Measurements from ENCODE around the gene EXOC3.
A peak's percentile ranks its signal among the peaks of the same experiment; 100 is the strongest.
"Not testable (repeated sequence)": the region's sequence is repeated elsewhere in the genome, so short reads cannot be mapped to it uniquely, and the experiment has no call there.

Gene EXOC3

DNA sequence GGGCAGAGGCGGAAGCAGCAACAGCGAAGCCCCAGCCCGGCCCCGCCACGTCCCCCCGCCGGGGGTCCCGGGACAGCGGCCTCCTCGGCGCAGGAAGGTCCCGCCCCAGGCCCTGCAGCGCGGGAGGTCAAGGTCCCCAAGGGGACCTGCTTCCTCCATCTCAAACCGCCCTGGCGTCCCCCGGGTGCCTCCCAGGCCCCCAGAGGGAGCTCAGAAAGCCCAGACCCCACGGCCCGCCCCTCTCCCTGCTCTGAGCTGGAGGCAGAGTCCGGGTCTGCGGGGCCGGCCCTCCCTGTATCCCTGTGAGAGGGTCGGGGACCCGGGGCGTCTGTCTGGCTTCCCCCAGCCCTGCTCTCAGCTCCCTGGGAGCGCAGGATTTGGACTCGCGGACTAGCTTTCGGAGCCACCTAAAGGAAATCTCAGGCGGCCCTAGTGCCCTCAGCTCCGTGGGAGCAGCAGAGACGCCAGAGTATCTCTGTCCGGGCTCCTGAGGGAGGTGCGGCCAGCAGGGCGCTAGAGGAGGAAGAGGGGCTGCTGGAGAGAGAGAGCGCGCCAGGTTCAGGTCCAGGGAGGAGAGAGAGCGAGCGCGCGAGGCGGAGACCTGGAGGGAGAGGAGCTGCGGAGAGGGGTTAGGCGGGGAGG, 30.7 kb downstream of the EXOC3 start:
- no peak overlapping the region for H2AFZ ChIP-seq (ENCODE audit: low read length)
- no peaks in the 10 kb centered on the region for H3K9me2 ChIP-seq (ENCODE audit: low read depth, low read length)
- H3K27me3 ChIP-seq (ENCODE audit: insufficient read depth, low read length), result peaks cover 23% of the 10 kb centered on the region; the same call in 1 of the 2 replicates
- TF ChIP-seq, protein P1, sequence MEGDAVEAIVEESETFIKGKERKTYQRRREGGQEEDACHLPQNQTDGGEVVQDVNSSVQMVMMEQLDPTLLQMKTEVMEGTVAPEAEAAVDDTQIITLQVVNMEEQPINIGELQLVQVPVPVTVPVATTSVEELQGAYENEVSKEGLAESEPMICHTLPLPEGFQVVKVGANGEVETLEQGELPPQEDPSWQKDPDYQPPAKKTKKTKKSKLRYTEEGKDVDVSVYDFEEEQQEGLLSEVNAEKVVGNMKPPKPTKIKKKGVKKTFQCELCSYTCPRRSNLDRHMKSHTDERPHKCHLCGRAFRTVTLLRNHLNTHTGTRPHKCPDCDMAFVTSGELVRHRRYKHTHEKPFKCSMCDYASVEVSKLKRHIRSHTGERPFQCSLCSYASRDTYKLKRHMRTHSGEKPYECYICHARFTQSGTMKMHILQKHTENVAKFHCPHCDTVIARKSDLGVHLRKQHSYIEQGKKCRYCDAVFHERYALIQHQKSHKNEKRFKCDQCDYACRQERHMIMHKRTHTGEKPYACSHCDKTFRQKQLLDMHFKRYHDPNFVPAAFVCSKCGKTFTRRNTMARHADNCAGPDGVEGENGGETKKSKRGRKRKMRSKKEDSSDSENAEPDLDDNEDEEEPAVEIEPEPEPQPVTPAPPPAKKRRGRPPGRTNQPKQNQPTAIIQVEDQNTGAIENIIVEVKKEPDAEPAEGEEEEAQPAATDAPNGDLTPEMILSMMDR (IDR thresholded peaks at IDR 0.05; ENCODE audit: low read length), result no peak
- no peak for TF ChIP-seq EZH2 (IDR thresholded peaks at IDR 0.05; ENCODE audit: borderline replicate concordance, low read length)
- peaks cover 39% of the 10 kb centered on the region for H3K4me1 ChIP-seq (ENCODE audit: insufficient read depth, low read length, severe bottlenecking)
- H3K9ac ChIP-seq (ENCODE audit: low read length), result peak overlapping the region; percentile 79
- 0 out of 2 replicates have a peak, but pooled peaks cover 4% of the 10 kb centered on the region for H3K79me2 ChIP-seq (ENCODE audit: insufficient read depth, low read length)
- peak overlapping the region; percentile 94 for H3K4me2 ChIP-seq (ENCODE audit: low read length)
- no peak overlapping the region for H3K27ac ChIP-seq (ENCODE audit: low read depth, low read length, poor library complexity, severe bottlenecking)
- H3F3A ChIP-seq (ENCODE audit: insufficient read depth, low read length), result no peaks in the 10 kb centered on the region
- H3K36me3 ChIP-seq (ENCODE audit: insufficient read depth, low read length), result peaks cover 23% of the 10 kb centered on the region
- H3K4me3 ChIP-seq (ENCODE audit: low read depth, low read length, poor library complexity, severe bottlenecking), result peak overlapping the region; percentile 86
- no peaks in the 10 kb centered on the region for H4K20me1 ChIP-seq (ENCODE audit: insufficient read depth, low read length)
- no peaks in the 10 kb centered on the region for H3K9me3 ChIP-seq (ENCODE audit: low read length)

DNA sequence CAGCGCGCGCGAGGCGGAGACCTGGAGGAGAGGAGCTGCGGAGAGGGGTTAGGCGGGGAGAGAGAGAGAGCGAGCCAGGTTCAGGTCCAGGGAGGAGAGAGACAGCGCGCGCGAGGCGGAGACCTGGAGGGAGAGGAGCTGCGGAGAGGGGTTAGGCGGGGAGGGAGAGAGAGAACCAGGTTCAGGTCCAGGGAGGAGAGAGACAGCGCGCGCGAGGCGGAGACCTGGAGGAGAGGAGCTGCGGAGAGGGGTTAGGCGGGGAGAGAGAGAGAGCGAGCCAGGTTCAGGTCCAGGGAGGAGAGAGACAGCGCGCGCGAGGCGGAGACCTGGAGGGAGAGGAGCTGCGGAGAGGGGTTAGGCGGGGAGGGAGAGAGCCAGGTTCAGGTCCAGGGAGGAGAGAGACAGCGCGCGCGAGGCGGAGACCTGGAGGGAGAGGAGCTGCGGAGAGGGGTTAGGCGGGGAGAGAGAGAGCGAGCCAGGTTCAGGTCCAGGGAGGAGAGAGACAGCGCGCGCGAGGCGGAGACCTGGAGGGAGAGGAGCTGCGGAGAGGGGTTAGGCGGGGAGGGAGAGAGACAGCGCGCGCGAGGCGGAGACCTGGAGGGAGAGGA, 31.4 kb downstream of the EXOC3 start:
- peak overlapping the region; percentile 86 for H3K4me3 ChIP-seq (ENCODE audit: low read depth, low read length, poor library complexity, severe bottlenecking)
- peaks cover 19% of the 10 kb centered on the region for H3K36me3 ChIP-seq (ENCODE audit: insufficient read depth, low read length)
- peaks cover 39% of the 10 kb centered on the region for H3K4me1 ChIP-seq (ENCODE audit: insufficient read depth, low read length, severe bottlenecking)
- peaks cover 28% of the 10 kb centered on the region; the same call in 1 of the 2 replicates for H3K27me3 ChIP-seq (ENCODE audit: insufficient read depth, low read length)
- not testable (repeated sequence) for H3K27ac ChIP-seq (ENCODE audit: low read depth, low read length, poor library complexity, severe bottlenecking); H3K9ac ChIP-seq (ENCODE audit: low read length); H4K20me1 ChIP-seq (ENCODE audit: insufficient read depth, low read length); H3K9me3 ChIP-seq (ENCODE audit: low read length); H3K9me2 ChIP-seq (ENCODE audit: low read depth, low read length); H2AFZ ChIP-seq (ENCODE audit: low read length); H3K79me2 ChIP-seq (ENCODE audit: insufficient read depth, low read length); H3F3A ChIP-seq (ENCODE audit: insufficient read depth, low read length)
- H3K4me2 ChIP-seq (ENCODE audit: low read length), result peak overlapping the region; percentile 94

DNA sequence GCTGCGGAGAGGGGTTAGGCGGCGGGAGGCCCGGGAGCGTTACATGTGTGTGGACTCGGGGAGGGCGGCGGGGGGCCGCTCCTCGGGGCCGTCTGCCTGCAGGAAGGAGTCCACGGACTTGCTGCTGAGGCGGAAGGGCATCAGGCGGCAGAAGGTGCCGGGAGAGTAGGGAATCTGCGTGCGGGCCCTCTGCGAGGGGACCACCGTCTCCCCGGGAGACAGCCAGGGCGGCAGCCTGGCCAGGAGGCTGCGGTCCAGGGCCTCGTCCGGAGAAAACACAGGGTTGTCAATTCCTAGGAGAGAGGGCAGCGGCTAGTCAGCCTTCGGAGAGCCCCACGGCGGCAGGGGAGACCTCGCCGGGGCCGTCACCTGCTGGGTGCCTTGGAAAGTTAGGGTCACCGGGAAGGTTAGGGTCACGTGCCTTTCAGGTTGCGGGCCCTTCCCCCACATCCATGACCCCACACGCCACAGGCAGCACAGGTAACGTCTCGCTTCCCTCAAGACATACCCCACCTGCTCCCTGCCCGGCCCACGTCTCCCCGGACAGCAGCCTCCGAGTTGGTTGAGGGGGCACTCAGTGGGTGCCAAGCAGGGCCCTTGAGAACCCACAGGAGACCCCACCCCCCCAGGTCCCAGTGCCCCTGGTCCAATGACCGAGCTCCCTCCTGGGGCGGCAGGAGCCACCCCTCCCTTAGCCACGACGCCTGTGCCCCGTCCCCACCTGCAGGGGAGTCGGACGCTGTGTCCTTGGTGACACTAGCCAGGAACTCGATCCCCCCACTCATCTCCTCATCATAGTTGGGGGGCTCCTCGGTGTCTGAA, 32.1 kb downstream of the EXOC3 start:
- Histone ChIP-seq H2AFZ (ENCODE audit: low read length) (no peak overlapping the region), H3K9me2 (ENCODE audit: low read depth, low read length) (no peaks in the 10 kb centered on the region), H3K79me2 (ENCODE audit: insufficient read depth, low read length) (0 out of 2 replicates have a peak, but pooled peaks cover 4% of the 10 kb centered on the region), H3K9ac (ENCODE audit: low read length) (no peak overlapping the region), H3K4me2 (ENCODE audit: low read length) (no peak overlapping the region), H3K27me3 (ENCODE audit: insufficient read depth, low read length) (peaks cover 28% of the 10 kb centered on the region; the same call in 1 of the 2 replicates), H3K9me3 (ENCODE audit: low read length) (no peaks in the 10 kb centered on the region), H4K20me1 (ENCODE audit: insufficient read depth, low read length) (no peaks in the 10 kb centered on the region), H3K4me1 (ENCODE audit: insufficient read depth, low read length, severe bottlenecking) (peaks cover 36% of the 10 kb centered on the region), H3K4me3 (ENCODE audit: low read depth, low read length, poor library complexity, severe bottlenecking) (peak overlapping the region; percentile 6), H3K36me3 (ENCODE audit: insufficient read depth, low read length) (peaks cover 13% of the 10 kb centered on the region), H3F3A (ENCODE audit: insufficient read depth, low read length) (no peaks in the 10 kb centered on the region), H3K27ac (ENCODE audit: low read depth, low read length, poor library complexity, severe bottlenecking) (no peak overlapping the region)
- TF ChIP-seq EZH2 (IDR thresholded peaks at IDR 0.05; ENCODE audit: borderline replicate concordance, low read length), result no peak
- TF ChIP-seq, protein P1 (IDR thresholded peaks at IDR 0.05; ENCODE audit: low read length), result no peak

Data from OCI-LY1 (cell line).